NB4 (cell line): ENCODE data around the gene S100P.
"Not testable (repeated sequence)": the region's sequence is repeated elsewhere in the genome, so short reads cannot be mapped to it uniquely, and the experiment has no call there.

Experiments used
- DNase-seq: peaks from one replicate; pipeline ENCODE4 v3.0.0; 2010; ENCODE audit warnings: low read depth
- H3K4me3 ChIP-seq: one replicate; pipeline ENCODE4 v1.5.1; 2011; ENCODE audit warnings: mild to moderate bottlenecking, low read depth, low read length, moderate library complexity
- CTCF ChIP-seq: IDR thresholded peaks from one replicate; pipeline ENCODE4 v1.5.1; 2012; ENCODE audit warnings: low read depth, low read length
- MAX ChIP-seq: IDR thresholded peaks from 2 replicates; pipeline ENCODE4 v1.6.1; 2011; ENCODE audit warnings: low read depth, low read length
- MYC ChIP-seq: IDR thresholded peaks from 2 replicates; pipeline ENCODE4 v1.6.1; 2011; ENCODE audit warnings: low read depth, low read length
- POLR2A ChIP-seq: IDR thresholded peaks from 2 replicates; pipeline ENCODE4 v1.6.1; 2011; ENCODE audit warnings: mild to moderate bottlenecking; ENCODE audit not compliant: insufficient read length; ENCODE audit errors: extremely low read depth

S100P gene

GRCh38 chr4:6662591-6662990 lies 31.1 kb upstream of the S100P start:
- TF ChIP-seq MYC (no peak), MAX (no peak), CTCF (no peak), POLR2A (no peak)
- no peak overlapping the region for H3K4me3 ChIP-seq

GRCh38 chr4:6663596-6664393 lies 29.9 kb upstream of the S100P start:
- no peak for DNase-seq
- TF ChIP-seq MAX, result no peak
- no peak overlapping the region for H3K4me3 ChIP-seq

More at GRCh38 chr4:6662591-6662990, 31.1 kb upstream of the S100P start:
- DNase-seq, result no peak

- H3K4me3 ChIP-seq, result no peak overlapping the region
- TF ChIP-seq MAX, result peak; percentile 40
- no peak for TF ChIP-seq MYC
- no peak for TF ChIP-seq CTCF
- no peak for TF ChIP-seq POLR2A
- DNase-seq, result no peak
These were observed 28.4 kb upstream of the S100P start for GRCh38 chr4:6665320-6665654.

- no peak overlapping the region for H3K4me3 ChIP-seq
- no peak for DNase-seq
- TF ChIP-seq CTCF (no peak), POLR2A (no peak), MAX (no peak), MYC (no peak)
These were observed 25.3 kb upstream of the S100P start for GRCh38 chr4:6668391-6668790.

- DNase-seq, result no peak
- no peak for TF ChIP-seq CTCF
- TF ChIP-seq MYC, result no peak
- H3K4me3 ChIP-seq, result no peak overlapping the region
These were observed 22.0 kb upstream of the S100P start for GRCh38 chr4:6671648-6672047.

GRCh38 chr4:6672131-6672530 lies 21.5 kb upstream of the S100P start:
- no peak for DNase-seq
- TF ChIP-seq MAX (no peak), CTCF (no peak), POLR2A (no peak), MYC (no peak)
- H3K4me3 ChIP-seq, result no peak overlapping the region

GRCh38 chr4:6672541-6673190 lies 21.0 kb upstream of the S100P start:
- DNase-seq, result not testable (repeated sequence)
- H3K4me3 ChIP-seq, result peak overlapping the region; percentile 74

- peak; percentile 69 for DNase-seq
- peak overlapping the region; percentile 74 for H3K4me3 ChIP-seq
These were observed 20.5 kb upstream of the S100P start for GRCh38 chr4:6673191-6673659.
